22Rv1 (cell line): ENCODE results near the gene AACS.

Experiments
- ZFX ChIP-seq: fragments of 450-650 bp; IDR thresholded peaks from 2 replicates; pipeline ENCODE4 v1.6.1; 2017; ENCODE audit warnings: antibody characterized with exemption, borderline replicate concordance
- TF ChIP-seq, protein P1 (sequence below): fragments of 450-650 bp; IDR thresholded peaks from 2 replicates; pipeline ENCODE4 v1.5.1; 2017; ENCODE audit warnings: mild to moderate bottlenecking

DNA sequence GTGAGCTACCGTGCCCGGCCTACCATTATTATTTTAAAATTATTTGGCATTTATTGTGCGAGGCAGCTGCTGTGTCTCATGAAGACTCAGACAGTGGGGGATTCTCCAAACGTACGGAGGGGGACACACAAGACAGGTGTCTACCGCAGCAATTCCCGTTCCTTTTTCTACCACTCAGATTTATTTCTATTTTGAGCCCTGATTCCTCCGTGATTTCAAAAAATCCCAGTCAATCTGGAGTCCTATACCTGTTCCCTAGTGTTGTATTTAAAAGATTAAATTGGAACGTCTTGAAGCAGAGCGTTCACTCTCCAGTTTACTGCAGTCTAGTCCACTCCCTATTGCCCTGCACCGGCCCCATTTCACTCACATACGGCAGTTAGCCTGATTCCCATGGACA, 97.9 kb downstream of the AACS start:
- TF ChIP-seq, protein P1, sequence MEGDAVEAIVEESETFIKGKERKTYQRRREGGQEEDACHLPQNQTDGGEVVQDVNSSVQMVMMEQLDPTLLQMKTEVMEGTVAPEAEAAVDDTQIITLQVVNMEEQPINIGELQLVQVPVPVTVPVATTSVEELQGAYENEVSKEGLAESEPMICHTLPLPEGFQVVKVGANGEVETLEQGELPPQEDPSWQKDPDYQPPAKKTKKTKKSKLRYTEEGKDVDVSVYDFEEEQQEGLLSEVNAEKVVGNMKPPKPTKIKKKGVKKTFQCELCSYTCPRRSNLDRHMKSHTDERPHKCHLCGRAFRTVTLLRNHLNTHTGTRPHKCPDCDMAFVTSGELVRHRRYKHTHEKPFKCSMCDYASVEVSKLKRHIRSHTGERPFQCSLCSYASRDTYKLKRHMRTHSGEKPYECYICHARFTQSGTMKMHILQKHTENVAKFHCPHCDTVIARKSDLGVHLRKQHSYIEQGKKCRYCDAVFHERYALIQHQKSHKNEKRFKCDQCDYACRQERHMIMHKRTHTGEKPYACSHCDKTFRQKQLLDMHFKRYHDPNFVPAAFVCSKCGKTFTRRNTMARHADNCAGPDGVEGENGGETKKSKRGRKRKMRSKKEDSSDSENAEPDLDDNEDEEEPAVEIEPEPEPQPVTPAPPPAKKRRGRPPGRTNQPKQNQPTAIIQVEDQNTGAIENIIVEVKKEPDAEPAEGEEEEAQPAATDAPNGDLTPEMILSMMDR = no peak
- no peak for TF ChIP-seq ZFX
